GM10266 (cell line): ENCODE data around the gene HMGA1.

ENCODE experiments used
- DNase-seq: peaks from one replicate; pipeline ENCODE4 v3.0.0; 2012; ENCODE audit errors: extremely low spot score
- TF ChIP-seq, protein P1 (sequence below): IDR thresholded peaks from 2 replicates; pipeline ENCODE4 v1.5.1; 2012; ENCODE audit warnings: mild to moderate bottlenecking, low read depth; ENCODE audit not compliant: control insufficient read depth, insufficient read depth; ENCODE audit errors: missing control alignments

Gene HMGA1

DNA sequence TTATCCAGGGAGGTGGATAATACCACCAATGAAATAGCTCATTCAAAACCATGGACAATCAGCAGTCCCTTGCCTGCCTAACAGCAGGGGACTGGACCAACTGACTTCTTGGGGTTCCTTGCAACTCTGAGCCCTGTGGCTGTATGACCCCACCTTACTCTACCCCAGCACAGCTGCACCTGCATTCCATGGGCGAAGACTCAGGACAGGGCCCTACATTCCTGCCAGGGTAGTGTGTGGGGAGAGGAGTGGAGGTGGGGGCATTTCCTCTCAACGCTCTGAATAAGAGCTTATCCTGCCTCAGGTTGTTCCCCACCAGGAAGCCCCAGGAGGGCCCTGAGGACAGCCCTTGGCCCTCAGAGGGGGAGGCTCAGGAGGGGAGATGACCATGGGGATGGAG is 30.8 kb upstream of the HMGA1 start:
- no peak for DNase-seq
- TF ChIP-seq, protein P1, sequence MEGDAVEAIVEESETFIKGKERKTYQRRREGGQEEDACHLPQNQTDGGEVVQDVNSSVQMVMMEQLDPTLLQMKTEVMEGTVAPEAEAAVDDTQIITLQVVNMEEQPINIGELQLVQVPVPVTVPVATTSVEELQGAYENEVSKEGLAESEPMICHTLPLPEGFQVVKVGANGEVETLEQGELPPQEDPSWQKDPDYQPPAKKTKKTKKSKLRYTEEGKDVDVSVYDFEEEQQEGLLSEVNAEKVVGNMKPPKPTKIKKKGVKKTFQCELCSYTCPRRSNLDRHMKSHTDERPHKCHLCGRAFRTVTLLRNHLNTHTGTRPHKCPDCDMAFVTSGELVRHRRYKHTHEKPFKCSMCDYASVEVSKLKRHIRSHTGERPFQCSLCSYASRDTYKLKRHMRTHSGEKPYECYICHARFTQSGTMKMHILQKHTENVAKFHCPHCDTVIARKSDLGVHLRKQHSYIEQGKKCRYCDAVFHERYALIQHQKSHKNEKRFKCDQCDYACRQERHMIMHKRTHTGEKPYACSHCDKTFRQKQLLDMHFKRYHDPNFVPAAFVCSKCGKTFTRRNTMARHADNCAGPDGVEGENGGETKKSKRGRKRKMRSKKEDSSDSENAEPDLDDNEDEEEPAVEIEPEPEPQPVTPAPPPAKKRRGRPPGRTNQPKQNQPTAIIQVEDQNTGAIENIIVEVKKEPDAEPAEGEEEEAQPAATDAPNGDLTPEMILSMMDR = no peak

DNA sequence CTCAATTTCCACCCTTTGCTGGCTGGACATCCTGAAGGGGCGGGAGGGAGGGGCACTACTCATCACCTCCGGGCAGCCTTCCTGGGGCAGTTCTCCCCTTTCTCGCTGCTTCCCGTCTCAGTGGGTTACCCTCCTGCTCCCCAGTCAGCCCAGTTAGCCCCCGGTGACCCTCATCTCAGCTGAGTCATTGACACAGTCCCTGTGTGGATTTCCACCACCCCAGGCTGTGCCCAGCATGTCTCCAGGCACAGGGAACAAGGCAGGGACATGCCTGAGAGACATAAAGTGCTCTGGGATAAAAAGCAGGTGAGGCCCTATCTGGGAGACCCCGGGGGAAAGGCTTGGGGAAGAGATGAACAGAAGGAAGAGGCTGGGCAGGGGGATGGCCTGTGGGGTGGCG is 29.9 kb upstream of the HMGA1 start:
- TF ChIP-seq, protein P1 = no peak
- no peak for DNase-seq

DNA sequence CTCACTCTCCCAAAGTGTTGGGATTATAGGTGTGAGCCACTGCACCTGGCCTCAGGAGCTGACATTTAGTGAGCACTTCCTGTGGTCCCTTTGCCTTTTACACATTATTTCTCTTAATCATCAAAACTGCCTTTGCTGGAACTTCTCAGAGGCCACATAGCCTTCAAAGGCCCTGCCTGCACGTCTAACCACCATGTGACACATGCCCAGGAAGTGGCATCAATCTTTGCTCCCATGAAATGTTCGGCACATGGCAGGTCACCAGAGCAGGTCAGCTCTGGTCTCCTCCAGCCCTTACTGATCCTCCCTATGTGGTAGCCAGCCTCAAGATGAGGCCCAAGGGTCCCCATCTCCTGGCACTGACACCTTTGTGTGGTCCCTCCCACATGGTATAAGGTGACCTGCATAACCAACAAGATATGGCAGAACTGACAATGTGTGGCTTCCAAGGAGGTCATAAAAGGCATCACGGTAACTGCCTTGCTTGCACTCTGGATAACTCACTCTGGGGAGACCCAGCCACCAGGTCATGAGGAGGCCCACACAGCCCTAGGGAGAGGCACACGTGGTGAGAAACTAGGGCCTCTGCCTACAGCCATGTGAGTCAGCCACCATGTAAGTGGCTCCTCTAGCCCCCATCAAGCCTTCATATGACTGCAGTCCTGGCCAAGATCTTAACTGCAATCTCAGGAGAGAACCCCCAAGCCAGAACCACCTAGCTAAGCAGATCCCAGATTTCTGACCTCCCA is 28.8 kb upstream of the HMGA1 start:
- no peak for DNase-seq
- TF ChIP-seq, protein P1 = no peak

DNA sequence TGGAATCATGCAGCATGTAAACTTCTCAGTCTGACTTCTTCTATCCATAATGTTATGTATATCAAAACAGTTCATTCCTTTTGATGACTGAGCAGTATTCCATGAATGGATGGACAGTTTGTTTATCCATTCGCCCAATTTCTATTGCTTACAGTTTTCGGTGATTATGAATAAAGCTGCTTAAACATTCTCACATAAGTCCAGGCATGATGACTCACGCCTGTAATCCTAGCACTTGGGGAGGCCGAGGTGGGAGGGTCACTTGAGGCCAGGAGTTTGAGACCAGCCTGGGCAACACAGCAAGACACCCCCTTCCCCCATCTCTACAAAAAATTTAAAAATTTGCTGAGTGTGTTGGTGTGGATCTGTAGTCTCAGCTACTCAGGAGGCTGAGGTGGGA is 22.9 kb upstream of the HMGA1 start:
- DNase-seq = no peak
- TF ChIP-seq, protein P1 = no peak

- no peak for DNase-seq
- TF ChIP-seq, protein P1 = no peak
Observed at GRCh38 chr6:34218691-34219090, 18.0 kb upstream of the HMGA1 start.

DNA sequence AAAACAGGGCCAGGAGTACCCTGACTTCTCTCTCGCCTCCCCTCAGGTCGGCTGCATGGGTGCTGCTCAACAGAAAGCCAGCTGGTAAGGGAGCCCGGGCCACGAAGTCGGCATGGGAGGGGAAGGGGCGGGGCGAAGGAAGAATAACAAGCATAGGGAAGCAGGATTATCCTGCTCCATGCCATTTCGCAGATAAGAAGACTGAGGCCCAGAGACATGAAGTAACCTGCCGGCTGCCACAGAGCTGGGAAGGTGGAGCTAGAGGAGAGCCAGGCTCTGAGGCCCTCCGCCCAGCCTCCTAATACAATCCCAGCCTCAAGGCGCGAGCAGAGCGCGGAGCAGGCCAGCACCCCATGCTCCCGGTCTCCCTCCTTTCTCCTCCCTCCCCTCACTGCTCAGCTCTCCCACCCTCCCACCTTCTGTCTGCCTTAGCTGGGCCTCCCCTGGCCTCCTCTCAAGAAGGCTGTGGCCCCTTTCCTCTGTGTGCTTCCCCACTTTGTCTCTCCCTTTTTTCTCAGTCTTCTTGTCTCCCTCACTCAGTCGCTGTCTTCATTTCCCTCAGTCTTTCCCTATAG is 13.2 kb upstream of the HMGA1 start:
- TF ChIP-seq, protein P1 = no peak
- peak; percentile 56 for DNase-seq
